Fibroblast of lung (primary cell): Measurements from ENCODE around the gene CA9.

ENCODE experiments used
- EZH2 ChIP-seq: IDR thresholded peaks from 2 replicates; pipeline ENCODE4 v1.5.1; 2012; ENCODE audit warnings: low read length, control low read depth, mild to moderate bottlenecking; ENCODE audit errors: missing control alignments
- TF ChIP-seq, protein P1 (sequence below), 2 donors: IDR thresholded peaks in 1 of 2; conservative IDR thresholded peaks in 1 of 2; 1 replicate in 1 of 2; 2 replicates in 1 of 2; pipeline ENCODE4 v1.5.1; 2011 to 2012; ENCODE audit warnings: low read length in 2 of 2, control low read depth in 1 of 2, inconsistent platforms in 1 of 2, low read depth in 1 of 2, mild to moderate bottlenecking in 1 of 2

DNA sequence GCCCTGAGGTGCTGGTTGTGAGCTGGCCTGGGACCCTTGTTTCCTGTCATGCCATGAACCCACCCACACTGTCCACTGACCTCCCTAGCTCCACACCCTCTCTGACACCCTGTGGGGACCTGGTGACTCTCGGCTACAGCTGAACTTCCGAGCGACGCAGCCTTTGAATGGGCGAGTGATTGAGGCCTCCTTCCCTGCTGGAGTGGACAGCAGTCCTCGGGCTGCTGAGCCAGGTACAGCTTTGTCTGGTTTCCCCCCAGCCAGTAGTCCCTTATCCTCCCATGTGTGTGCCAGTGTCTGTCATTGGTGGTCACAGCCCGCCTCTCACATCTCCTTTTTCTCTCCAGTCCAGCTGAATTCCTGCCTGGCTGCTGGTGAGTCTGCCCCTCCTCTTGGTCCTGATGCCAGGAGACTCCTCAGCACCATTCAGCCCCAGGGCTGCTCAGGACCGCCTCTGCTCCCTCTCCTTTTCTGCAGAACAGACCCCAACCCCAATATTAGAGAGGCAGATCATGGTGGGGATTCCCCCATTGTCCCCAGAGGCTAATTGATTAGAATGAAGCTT, 6.1 kb downstream of the CA9 start:
- TF ChIP-seq, protein P1, sequence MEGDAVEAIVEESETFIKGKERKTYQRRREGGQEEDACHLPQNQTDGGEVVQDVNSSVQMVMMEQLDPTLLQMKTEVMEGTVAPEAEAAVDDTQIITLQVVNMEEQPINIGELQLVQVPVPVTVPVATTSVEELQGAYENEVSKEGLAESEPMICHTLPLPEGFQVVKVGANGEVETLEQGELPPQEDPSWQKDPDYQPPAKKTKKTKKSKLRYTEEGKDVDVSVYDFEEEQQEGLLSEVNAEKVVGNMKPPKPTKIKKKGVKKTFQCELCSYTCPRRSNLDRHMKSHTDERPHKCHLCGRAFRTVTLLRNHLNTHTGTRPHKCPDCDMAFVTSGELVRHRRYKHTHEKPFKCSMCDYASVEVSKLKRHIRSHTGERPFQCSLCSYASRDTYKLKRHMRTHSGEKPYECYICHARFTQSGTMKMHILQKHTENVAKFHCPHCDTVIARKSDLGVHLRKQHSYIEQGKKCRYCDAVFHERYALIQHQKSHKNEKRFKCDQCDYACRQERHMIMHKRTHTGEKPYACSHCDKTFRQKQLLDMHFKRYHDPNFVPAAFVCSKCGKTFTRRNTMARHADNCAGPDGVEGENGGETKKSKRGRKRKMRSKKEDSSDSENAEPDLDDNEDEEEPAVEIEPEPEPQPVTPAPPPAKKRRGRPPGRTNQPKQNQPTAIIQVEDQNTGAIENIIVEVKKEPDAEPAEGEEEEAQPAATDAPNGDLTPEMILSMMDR (conservative IDR thresholded peaks at IDR 0.05 in 1 of 2, IDR thresholded peaks at IDR 0.05 in 1 of 2; ENCODE audit: low read depth in 1 of 2, low read length in 2 of 2) = no peak
- no peak for TF ChIP-seq EZH2
